ENCODE measurements around the gene TTC7B. TPM values are rescaled to one million over a fixed set of nuclear protein-coding genes. Genes with fewer than 3 reads are reported as not detected.

The TTC7B gene
- total and polyA plus RNA-seq, 2 of the 13 experiments (the other 11 are each of a cell fraction or from before 2014, with no cell fraction given) = 1.3 to 3.2 TPM

DNA sequence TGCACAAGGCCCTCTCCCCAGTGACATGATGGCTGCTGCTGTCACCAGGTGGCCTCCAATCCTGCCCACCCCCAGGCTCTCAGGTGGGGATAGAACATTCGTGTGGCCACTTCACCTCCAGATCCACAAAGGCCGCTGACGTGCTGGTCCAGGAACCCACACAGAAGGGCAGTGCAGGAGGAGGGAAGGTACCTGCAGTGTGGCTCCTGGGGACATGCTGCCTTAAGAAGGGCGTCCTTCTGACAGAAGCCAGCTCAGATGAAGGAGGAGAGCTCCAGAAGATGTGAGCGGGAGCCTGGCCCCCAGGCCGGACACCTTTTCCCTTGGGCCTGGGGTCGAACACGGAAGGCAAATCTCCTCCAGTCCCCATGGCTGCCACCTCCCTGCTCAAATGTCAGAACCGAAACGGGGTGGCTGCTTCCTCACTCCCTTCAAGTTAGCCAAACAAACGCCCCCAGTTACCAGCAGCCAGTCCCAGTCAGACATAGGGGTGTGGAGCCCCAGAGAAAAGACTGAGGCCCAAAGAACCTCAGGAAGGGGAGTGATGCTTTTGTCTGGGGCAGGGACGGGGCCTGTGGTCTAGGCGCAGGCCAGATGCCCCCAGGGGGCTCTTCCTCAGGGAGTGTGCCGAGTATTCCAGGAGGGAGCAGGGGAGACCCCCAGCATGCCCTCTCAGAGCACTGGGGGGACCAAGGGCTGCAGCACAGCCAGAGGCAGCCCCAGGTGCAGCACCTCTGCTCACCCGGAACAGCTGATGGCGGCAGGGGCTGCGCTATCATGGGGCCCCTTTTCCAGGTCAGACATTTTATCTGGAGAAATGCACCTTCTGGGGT lies 263.5 kb downstream of the TTC7B start (continued):
- TF ChIP-seq AKNA (CRISPR knock-in tag; IDR thresholded peaks at IDR 0.05; ENCODE audit: borderline replicate concordance) = no peak
- TF ChIP-seq MXI1 (IDR thresholded peaks at IDR 0.05; ENCODE audit: borderline replicate concordance, low read depth, low read length) = no peak
- no peak for TF ChIP-seq PPARG (CRISPR knock-in tag; conservative IDR thresholded peaks at IDR 0.05)
- TF ChIP-seq NR1H2 (CRISPR knock-in tag; IDR thresholded peaks at IDR 0.05; ENCODE audit: borderline replicate concordance, low read depth) = no peak
- no peak for TF ChIP-seq ZBTB3 (CRISPR knock-in tag; IDR thresholded peaks at IDR 0.05; ENCODE audit: borderline replicate concordance, low read depth)
- no peak for TF ChIP-seq YEATS2 (CRISPR knock-in tag; IDR thresholded peaks at IDR 0.05; ENCODE audit: borderline replicate concordance)
